HG03097 (cell line): ENCODE data around the gene PRR35.

Experiments used
- ATAC-seq: cut with Tn5 transposase; IDR thresholded peaks from one replicate; pipeline ENCODE4 v1.9.1; 2021; ENCODE audit not compliant: unreplicated experiment, low FRiP score

PRR35 gene

GRCh38 chr16:527015-527903, 32.9 kb upstream of the PRR35 start, which contains the start of gene CAPN15:
CAPN15 (plus strand) TSS chr16:527712; CDS start chr16:546839, 19,127 bp downstream.
- ATAC-seq = peak; percentile 63

- peak; percentile 8 for ATAC-seq
Measured at GRCh38 chr16:528111-529011, 31.8 kb upstream of the PRR35 start.

GRCh38 chr16:529012-529575, 31.1 kb upstream of the PRR35 start:
- ATAC-seq = no peak

- ATAC-seq = no peak
Measured at GRCh38 chr16:530111-530817, 29.9 kb upstream of the PRR35 start.

GRCh38 chr16:531494-532125, 28.6 kb upstream of the PRR35 start:
- ATAC-seq = no peak

GRCh38 chr16:533391-534123, 26.6 kb upstream of the PRR35 start:
- no peak for ATAC-seq

GRCh38 chr16:534135-534534, 26.1 kb upstream of the PRR35 start:
- ATAC-seq = no peak

GRCh38 chr16:534856-535445, 25.2 kb upstream of the PRR35 start:
- no peak for ATAC-seq

- ATAC-seq = no peak
Measured at GRCh38 chr16:535446-536405, 24.5 kb upstream of the PRR35 start.

- ATAC-seq = no peak
Measured at GRCh38 chr16:536746-537145, 23.4 kb upstream of the PRR35 start.

GRCh38 chr16:537415-538335, 22.5 kb upstream of the PRR35 start:
- no peak for ATAC-seq

GRCh38 chr16:539901-540530, 20.2 kb upstream of the PRR35 start:
- ATAC-seq = no peak

GRCh38 chr16:540645-541340, 19.4 kb upstream of the PRR35 start:
- no peak for ATAC-seq

GRCh38 chr16:543301-544164, 16.7 kb upstream of the PRR35 start:
- no peak for ATAC-seq

- ATAC-seq = no peak
Measured at GRCh38 chr16:544517-544916, 15.7 kb upstream of the PRR35 start.
